GM12878 (cell line): Measurements from ENCODE around the gene DIAPH3. TPM values are rescaled to one million over a fixed set of nuclear protein-coding genes. Genes with fewer than 3 reads are reported as not detected.

ENCODE experiments used
- ATAC-seq: fragments of 200-7000 bp; cut with Tn5 transposase; 3 replicates; pipeline ENCODE4 v1.9.1; 2020; ENCODE audit warnings: mild to moderate bottlenecking, moderate library complexity
- BruUV-seq: library from RNA; stranded (reverse); fragments of 400-500 nt; replicated peaks from 2 replicates; lab custom pipeline; 2021; lab: Mats Ljungman, UMichigan
- CTCF ChIA-PET: fragments of 300-600 bp; sonication (Branson Sonifier 250); formaldehyde crosslinking; extraction: SDS; loops from one replicate; lab custom pipeline; 2021; ENCODE audit warnings: inconsistent platforms; lab: Yijun Ruan, JAX
- POLR2A ChIA-PET: fragments of 350-600 bp; formaldehyde crosslinking; extraction: SDS; loops from one replicate; lab custom pipeline; 2021; ENCODE audit warnings: inconsistent platforms; lab: Charles Lee
- RAD21 ChIA-PET: fragments of 300-600 bp; sonication (Branson Sonifier 250); formaldehyde crosslinking; loops from one replicate; lab custom pipeline; 2023; ENCODE audit warnings: antibody characterized with exemption; ENCODE audit not compliant: unreplicated experiment; lab: Charles Lee
- SMC1A ChIA-PET: fragments of 300-600 bp; sonication (Branson Sonifier 250); formaldehyde crosslinking; loops from one replicate; lab custom pipeline; 2023; ENCODE audit not compliant: unreplicated experiment, uncharacterized antibody; lab: Charles Lee
- DNase-seq: peaks from one replicate; pipeline ENCODE4 v3.0.0-alpha.2; 2011; ENCODE audit warnings: low read depth, low spot score
- FAIRE-seq: peaks from 3 replicates; lab custom pipeline; 2011; peaks lifted over from hg19 to GRCh38; lab: Jason Lieb, UNC
- H2AFZ ChIP-seq: 2 replicates; pipeline ENCODE4 v1.6.0; 2011; ENCODE audit warnings: low read depth, low read length, control low read depth; ENCODE audit not compliant: control insufficient read depth
- H3K27ac ChIP-seq: 2 replicates; pipeline ENCODE4 v1.5.1; 2011; ENCODE audit warnings: control low read depth; ENCODE audit not compliant: control insufficient read depth, insufficient read depth
- H3K27me3 ChIP-seq, 2 experiments: replicated peaks in 1 of 2; 2 replicates each; pipeline versions ENCODE4 v1.6.0 to v1.6.1; 2011; ENCODE audit warnings: low read length in 1 of 2; ENCODE audit not compliant: control insufficient read depth in 2 of 2, insufficient read depth in 2 of 2
- H3K36me3 ChIP-seq, 2 experiments: 2 replicates each; pipeline ENCODE4 v1.5.1; 2011; ENCODE audit warnings: low read length in 1 of 2; ENCODE audit not compliant: control insufficient read depth in 2 of 2, insufficient read depth in 2 of 2
- H3K4me1 ChIP-seq: 2 replicates; pipeline ENCODE4 v1.6.1; 2011; ENCODE audit warnings: mild to moderate bottlenecking, low read length, moderate library complexity, mixed read lengths; ENCODE audit not compliant: control insufficient read depth, insufficient read depth
- H3K4me2 ChIP-seq: 2 replicates; pipeline ENCODE4 v1.6.0; 2011; ENCODE audit warnings: control low read depth; ENCODE audit not compliant: control insufficient read depth, insufficient read depth
- H3K4me3 ChIP-seq: fragments of 200-600 bp; sonication (generic); 2 replicates; pipeline ENCODE4 v1.5.1; 2016
- H3K79me2 ChIP-seq: 2 replicates; pipeline ENCODE4 v1.6.0; 2011; ENCODE audit warnings: low read length; ENCODE audit not compliant: control insufficient read depth, insufficient read depth
- H3K9ac ChIP-seq: 2 replicates; pipeline ENCODE4 v1.8.0; 2011; ENCODE audit warnings: low read length, control low read depth, mixed read lengths; ENCODE audit not compliant: control insufficient read depth, insufficient read depth
- H3K9me3 ChIP-seq: replicated peaks from 3 replicates; pipeline ENCODE4 v1.5.1; 2011; ENCODE audit warnings: mild to moderate bottlenecking, low read length; ENCODE audit not compliant: control insufficient read depth, insufficient read depth
- H4K20me1 ChIP-seq: 2 replicates; pipeline ENCODE4 v1.6.0; 2011; ENCODE audit not compliant: control insufficient read depth, insufficient read depth
- BMI1 ChIP-seq: fragments of 450-650 bp; IDR thresholded peaks from 2 replicates; pipeline ENCODE4 v1.6.1; 2016; ENCODE audit warnings: mild to moderate bottlenecking, moderate library complexity, borderline replicate concordance
- BRCA1 ChIP-seq: IDR thresholded peaks from 2 replicates; pipeline ENCODE4 v1.6.1; 2011; ENCODE audit warnings: low read depth, low read length, improper control_type of control experiment
- CBX3 ChIP-seq: fragments of 200-600 bp; sonication (generic); IDR thresholded peaks from 2 replicates; pipeline ENCODE4 v1.6.1; 2016; ENCODE audit warnings: low read depth, borderline replicate concordance
- KDM1A ChIP-seq: fragments of 200-600 bp; sonication (generic); IDR thresholded peaks from 2 replicates; pipeline ENCODE4 v1.6.1; 2016; ENCODE audit warnings: borderline replicate concordance
- POLR2A ChIP-seq: IDR thresholded peaks from 2 replicates; pipeline ENCODE4 v1.6.1; 2011; ENCODE audit warnings: low read depth, mild to moderate bottlenecking, low read length
- STAT3 ChIP-seq: IDR thresholded peaks from 2 replicates; pipeline ENCODE4 v1.6.1; 2011; ENCODE audit warnings: low read depth, low read length, improper control_type of control experiment
- ZNF207 ChIP-seq: fragments of 450-650 bp; IDR thresholded peaks from 2 replicates; pipeline ENCODE4 v1.6.1; 2014; ENCODE audit warnings: antibody characterized with exemption, mild to moderate bottlenecking, borderline replicate concordance
- ZNF384 ChIP-seq: IDR thresholded peaks from 2 replicates; pipeline ENCODE4 v1.6.1; 2012; ENCODE audit warnings: low read depth, mild to moderate bottlenecking, low read length, improper control_type of control experiment, borderline replicate concordance
- WGBS: methylation state at CpG from one replicate; pipeline ENCODE4 v1.1.6; 2016; ENCODE audit warnings: low lambda C conversion rate; ENCODE audit not compliant: insufficient replicate concordance, insufficient coverage; ENCODE audit errors: missing lambda C conversion rate; 5-methylcytosine and 5-hydroxymethylcytosine counted together
- in situ Hi-C: fragments of 300-500 bp; cut with MboI; formaldehyde crosslinking; loops from 9 replicates; pipeline ENCODE4 v1.14.3; 2018; ENCODE audit warnings: mixed read lengths
- intact Hi-C: fragments of 100-400 bp; cut with micrococcal nuclease; formaldehyde crosslinking; loops from one replicate; pipeline ENCODE4 v1.14.2; 2022; ENCODE audit not compliant: unreplicated experiment
- polyA plus RNA-seq, 11 experiments: library from polyadenylated mRNA; depleted of rRNA in 4 of 11; unstranded in 6 of 11; stranded (reverse) in 5 of 11; fragments of >200 nt; fragmentation: Nextera tagmentation in 4 of 11; fragmentation: Illumina TruSeq in 1 of 11; extraction: Ambion mirVana in 4 of 11; extraction: Trizol in 1 of 11; gene quantifications; 1 replicate in 1 of 11; 2 replicates in 10 of 11; pipeline versions ENCODE4 v1.2.1 to v1.2.3, GENCODE V29; 2011 to 2016; ENCODE audit warnings: inconsistent platforms in 2 of 11, missing spikeins in 2 of 11, low read depth in 1 of 11
- total RNA-seq, 4 experiments: library from RNA; depleted of rRNA in 3 of 4; stranded (reverse); fragments of >200 nt in 3 of 4; fragmentation: Illumina TruSeq in 1 of 4; extraction: Trizol in 1 of 4; gene quantifications; 2 replicates each; pipeline versions ENCODE4 v1.2.1 to v1.2.3, GENCODE V29; 2013 to 2021
- TF ChIP-seq, protein P1 (sequence below): fragments of 450-650 bp; IDR thresholded peaks from 2 replicates; pipeline ENCODE4 v1.6.1; 2017; ENCODE audit warnings: low read depth, mild to moderate bottlenecking, moderate library complexity
- TF ChIP-seq, protein P2 (sequence below), 3 experiments: IDR thresholded peaks in 2 of 3; conservative IDR thresholded peaks in 1 of 3; 2 replicates each; pipeline ENCODE4 v1.5.1; 2011; ENCODE audit warnings: low read depth in 3 of 3, low read length in 3 of 3, mild to moderate bottlenecking in 3 of 3, control low read depth in 2 of 3, moderate library complexity in 2 of 3, inconsistent platforms in 1 of 3, mixed read lengths in 1 of 3; ENCODE audit not compliant: control insufficient read depth in 2 of 3, insufficient read depth in 1 of 3; ENCODE audit errors: extremely low read depth in 1 of 3
- TF ChIP-seq, protein P3 (sequence below): fragments of 450-650 bp; IDR thresholded peaks from 2 replicates; pipeline ENCODE4 v1.6.1; 2017; ENCODE audit warnings: mild to moderate bottlenecking, moderate library complexity

Gene DIAPH3
- total and polyA plus RNA-seq, 10 of the 15 experiments (the other 5 are each of a cell fraction or from before 2014, with no cell fraction given): 10.1 to 25.2 (median 15.4) TPM

DNA sequence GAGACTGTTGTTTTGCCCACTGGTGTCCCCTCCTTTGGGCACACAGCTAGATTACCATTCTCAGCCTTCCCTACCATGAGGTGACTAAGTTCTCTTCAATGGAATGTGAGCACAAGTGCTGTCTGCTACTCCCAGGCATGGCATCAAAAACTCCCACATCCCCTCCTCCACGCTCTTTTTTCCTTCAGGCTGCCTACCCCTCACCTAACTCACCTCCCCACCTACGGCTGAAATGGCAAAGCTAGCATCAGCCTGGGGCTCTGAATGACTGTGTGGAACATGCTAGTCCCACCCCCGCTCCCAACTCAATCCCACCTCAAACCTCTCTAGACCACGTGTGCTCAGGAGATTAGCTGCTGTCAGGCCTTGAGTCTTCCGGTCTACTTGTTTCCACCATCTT lies 512.2 kb downstream of the DIAPH3 start (continued):
- TF ChIP-seq, protein P1, sequence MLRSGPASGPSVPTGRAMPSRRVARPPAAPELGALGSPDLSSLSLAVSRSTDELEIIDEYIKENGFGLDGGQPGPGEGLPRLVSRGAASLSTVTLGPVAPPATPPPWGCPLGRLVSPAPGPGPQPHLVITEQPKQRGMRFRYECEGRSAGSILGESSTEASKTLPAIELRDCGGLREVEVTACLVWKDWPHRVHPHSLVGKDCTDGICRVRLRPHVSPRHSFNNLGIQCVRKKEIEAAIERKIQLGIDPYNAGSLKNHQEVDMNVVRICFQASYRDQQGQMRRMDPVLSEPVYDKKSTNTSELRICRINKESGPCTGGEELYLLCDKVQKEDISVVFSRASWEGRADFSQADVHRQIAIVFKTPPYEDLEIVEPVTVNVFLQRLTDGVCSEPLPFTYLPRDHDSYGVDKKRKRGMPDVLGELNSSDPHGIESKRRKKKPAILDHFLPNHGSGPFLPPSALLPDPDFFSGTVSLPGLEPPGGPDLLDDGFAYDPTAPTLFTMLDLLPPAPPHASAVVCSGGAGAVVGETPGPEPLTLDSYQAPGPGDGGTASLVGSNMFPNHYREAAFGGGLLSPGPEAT: no peak
- no peak for TF ChIP-seq KDM1A

DNA sequence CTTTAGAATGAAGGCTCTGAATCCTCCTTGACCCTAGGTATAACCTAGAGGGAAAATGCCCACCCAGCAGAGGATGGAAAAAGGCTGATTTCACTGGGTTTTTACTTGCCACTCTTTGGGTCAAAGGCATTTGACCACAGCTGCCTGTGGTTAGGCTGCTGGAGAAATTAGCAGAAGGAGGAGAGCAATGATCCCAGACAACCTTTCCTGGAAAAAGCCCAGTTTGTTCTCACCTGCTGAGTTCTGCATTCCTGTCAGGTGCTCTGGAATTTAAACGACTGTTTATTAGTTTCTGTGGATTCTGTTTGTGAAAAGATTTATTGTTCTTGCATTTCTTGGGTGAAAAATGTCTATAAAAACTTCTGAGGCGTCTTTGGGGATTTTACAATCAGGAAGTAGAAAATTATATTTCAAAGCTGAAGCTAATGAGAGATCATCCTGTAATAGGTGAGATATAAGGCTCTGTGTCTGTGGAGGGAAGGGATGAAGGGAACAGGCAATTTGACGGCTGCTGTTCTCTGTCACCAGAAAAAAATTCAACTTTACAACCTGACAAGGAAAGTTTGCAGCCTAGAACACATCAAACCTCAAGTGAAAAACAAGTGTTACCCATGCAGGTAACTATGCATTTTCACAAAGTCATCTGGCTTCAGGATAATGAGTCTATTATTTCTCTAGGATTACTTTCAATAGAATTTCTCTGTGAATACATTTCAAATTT lies 519.7 kb downstream of the DIAPH3 start:
- Histone ChIP-seq H3K9ac (no peak overlapping the region), H3K9me3 (no peaks in the 10 kb centered on the region), H3K27me3 (no peaks in the 10 kb centered on the region), H3K4me3 (no peak overlapping the region), H3K79me2 (no peaks in the 10 kb centered on the region), H4K20me1 (no peaks in the 10 kb centered on the region), H3K4me2 (no peak overlapping the region), H3K36me3 (no peaks in the 10 kb centered on the region), H2AFZ (no peak overlapping the region), H3K27ac (no peak overlapping the region), H3K4me1 (no peaks in the 10 kb centered on the region)
- ChIA-PET SMC1A (no interaction called here), CTCF (no interaction called here), RAD21 (interaction anchor here (0.5 kb wide), 1 partner anchor 756 kb away, joined by 3 read pairs; no protein-coding TSS in a partner anchor), POLR2A (no interaction called here)
- in situ Hi-C loops: no loop called here
- 27% methylated on average over 3 of the region's 3 CpGs for WGBS
- ATAC-seq (no peak), DNase-seq (no peak), FAIRE-seq (no peak)
- no TSS peak for BruUV-seq
- intact Hi-C loops: no loop called here
- TF ChIP-seq BRCA1 (no peak), BMI1 (no peak), STAT3 (no peak), ZNF384 (no peak), CBX3 (no peak), POLR2A (no peak), ZNF207 (no peak)
- TF ChIP-seq, protein P2, sequence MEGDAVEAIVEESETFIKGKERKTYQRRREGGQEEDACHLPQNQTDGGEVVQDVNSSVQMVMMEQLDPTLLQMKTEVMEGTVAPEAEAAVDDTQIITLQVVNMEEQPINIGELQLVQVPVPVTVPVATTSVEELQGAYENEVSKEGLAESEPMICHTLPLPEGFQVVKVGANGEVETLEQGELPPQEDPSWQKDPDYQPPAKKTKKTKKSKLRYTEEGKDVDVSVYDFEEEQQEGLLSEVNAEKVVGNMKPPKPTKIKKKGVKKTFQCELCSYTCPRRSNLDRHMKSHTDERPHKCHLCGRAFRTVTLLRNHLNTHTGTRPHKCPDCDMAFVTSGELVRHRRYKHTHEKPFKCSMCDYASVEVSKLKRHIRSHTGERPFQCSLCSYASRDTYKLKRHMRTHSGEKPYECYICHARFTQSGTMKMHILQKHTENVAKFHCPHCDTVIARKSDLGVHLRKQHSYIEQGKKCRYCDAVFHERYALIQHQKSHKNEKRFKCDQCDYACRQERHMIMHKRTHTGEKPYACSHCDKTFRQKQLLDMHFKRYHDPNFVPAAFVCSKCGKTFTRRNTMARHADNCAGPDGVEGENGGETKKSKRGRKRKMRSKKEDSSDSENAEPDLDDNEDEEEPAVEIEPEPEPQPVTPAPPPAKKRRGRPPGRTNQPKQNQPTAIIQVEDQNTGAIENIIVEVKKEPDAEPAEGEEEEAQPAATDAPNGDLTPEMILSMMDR (IDR thresholded peaks at IDR 0.05 in 2 of 3, conservative IDR thresholded peaks at IDR 0.05 in 1 of 3; ENCODE audit: control insufficient read depth in 2 of 3, extremely low read depth in 1 of 3, insufficient read depth in 1 of 3, low read depth in 3 of 3, low read length in 3 of 3): no peak
- TF ChIP-seq, protein P3, sequence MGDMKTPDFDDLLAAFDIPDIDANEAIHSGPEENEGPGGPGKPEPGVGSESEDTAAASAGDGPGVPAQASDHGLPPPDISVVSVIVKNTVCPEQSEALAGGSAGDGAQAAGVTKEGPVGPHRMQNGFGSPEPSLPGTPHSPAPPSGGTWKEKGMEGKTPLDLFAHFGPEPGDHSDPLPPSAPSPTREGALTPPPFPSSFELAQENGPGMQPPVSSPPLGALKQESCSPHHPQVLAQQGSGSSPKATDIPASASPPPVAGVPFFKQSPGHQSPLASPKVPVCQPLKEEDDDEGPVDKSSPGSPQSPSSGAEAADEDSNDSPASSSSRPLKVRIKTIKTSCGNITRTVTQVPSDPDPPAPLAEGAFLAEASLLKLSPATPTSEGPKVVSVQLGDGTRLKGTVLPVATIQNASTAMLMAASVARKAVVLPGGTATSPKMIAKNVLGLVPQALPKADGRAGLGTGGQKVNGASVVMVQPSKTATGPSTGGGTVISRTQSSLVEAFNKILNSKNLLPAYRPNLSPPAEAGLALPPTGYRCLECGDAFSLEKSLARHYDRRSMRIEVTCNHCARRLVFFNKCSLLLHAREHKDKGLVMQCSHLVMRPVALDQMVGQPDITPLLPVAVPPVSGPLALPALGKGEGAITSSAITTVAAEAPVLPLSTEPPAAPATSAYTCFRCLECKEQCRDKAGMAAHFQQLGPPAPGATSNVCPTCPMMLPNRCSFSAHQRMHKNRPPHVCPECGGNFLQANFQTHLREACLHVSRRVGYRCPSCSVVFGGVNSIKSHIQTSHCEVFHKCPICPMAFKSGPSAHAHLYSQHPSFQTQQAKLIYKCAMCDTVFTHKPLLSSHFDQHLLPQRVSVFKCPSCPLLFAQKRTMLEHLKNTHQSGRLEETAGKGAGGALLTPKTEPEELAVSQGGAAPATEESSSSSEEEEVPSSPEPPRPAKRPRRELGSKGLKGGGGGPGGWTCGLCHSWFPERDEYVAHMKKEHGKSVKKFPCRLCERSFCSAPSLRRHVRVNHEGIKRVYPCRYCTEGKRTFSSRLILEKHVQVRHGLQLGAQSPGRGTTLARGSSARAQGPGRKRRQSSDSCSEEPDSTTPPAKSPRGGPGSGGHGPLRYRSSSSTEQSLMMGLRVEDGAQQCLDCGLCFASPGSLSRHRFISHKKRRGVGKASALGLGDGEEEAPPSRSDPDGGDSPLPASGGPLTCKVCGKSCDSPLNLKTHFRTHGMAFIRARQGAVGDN: no peak
